ENCODE data around the gene SHC4.

The SHC4 gene

DNA sequence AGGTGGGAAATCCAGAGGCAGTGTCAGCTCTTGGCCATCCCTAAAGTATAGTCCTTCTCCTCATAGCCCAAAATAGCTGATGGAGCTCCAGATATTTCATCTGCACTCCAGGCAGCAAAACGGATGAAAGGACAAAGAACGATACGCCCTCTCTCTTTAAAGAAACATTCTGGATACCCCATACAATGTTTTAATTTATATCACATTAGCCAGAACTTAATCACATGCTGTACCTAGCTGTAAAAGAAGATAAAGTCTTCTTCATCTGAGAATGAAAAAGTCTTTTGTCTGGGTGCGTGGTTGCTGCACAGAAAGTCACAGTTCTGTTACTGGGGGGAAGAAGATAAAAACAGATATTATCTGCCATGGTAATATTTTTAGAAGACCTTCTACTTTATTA lies 4.3 kb upstream of the SHC4 start:
- DNase-seq (ENCODE audit: low spot score), result no peak

DNA sequence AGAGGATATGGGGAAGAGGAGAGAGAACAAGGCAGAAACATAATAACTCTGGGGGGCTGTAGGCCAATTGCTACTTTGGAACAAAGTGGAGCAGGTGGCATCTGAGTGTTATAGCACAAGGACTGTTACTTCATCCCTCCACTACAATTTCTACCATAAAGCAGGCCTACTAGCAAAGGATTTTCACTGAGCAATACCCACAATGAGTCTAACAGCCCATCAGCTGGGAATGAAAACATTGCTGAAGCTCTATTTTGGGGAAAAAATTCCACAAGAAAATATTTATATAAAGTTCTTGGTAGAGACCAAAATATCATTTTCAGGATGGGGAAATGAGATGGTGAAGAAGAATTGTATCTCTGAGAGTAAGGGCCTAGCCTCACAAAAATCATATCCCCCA lies 3.6 kb upstream of the SHC4 start:
- DNase-seq (ENCODE audit: low spot score), result no peak

DNA sequence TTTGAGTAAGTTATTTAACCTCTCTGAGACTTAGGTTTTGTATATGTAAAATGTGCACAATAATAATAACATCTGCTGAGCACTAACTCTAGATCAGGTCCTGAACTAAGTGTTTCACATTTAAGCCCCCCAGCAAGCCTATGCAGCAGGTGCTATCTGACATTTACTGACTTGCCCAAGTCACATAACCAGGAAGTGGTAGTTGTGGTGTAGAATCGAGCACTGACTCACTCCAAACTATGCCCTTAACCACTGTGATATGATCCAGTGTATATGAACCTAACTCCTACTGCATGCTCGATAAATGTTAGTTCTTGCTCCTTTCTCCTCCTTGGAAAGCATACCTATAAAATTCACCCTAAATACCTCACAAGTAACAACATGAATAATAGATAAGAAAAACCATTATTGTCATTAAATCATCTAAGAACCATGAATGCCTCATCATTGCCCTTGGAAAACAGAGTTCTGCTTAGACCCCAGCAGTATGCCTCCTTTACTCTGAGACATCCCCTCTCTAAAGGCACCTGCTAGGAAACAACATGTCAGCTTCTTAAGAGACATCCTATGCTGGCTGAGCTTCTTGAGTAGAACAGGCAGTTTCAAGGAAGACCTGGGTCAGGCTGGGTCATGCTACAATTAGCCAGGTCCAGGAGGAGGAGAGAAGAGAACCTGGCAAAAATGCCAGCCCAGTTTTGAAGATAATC lies 3.0 kb upstream of the SHC4 start:
- no peak for DNase-seq (ENCODE audit: low spot score)

GRCh38 chr15:48965972-48966371 lies 2.3 kb upstream of the SHC4 start:
- no peak for DNase-seq (ENCODE audit: low spot score)

DNA sequence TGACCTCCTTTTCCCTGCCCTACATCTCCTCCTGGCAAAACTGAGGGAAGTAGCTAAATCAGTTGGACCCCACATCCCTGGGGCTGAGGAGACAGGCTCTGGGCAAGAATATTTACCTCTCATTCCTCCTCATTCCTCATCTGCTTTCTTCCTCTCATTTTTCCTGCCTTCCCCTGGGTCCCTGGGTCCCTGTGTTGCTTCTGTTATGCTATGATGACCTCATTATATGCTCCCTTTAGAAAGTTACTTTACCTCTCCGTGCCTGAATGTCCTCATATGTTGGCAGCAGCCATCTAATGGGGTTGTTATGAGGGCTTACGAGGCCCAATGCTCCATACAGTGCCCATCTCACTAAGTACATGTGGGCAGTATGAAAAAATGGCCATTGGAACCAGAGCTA lies 1.2 kb upstream of the SHC4 start:
- DNase-seq (ENCODE audit: low spot score), result no peak

GRCh38 chr15:48962662-48963523 lies 826 bp downstream of the SHC4 start:
- DNase-seq (ENCODE audit: low spot score), result no peak

DNA sequence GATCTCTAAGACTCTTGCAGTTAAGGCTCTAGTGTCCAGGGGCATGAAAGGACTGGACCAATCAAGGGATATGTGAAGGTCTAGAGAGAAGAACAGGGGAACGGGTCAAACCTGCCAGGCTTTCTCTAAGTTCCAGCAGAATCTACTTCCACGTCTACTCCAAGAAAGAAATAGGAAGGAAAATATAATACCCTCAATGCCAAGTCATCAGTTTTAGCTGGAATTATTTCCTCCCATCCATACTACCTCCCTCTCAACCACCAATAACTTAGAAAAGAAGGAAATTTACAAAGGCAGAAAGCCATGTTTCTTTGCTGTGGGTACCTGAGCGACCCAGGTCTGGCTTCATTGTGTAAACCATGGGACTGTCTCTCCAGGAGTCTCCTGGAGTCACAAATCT lies 7.8 kb downstream of the SHC4 start:
- no peak for DNase-seq (ENCODE audit: low spot score)

- DNase-seq (ENCODE audit: low spot score), result no peak
Measured at GRCh38 chr15:48955370-48955769, 8.3 kb downstream of the SHC4 start.

- no peak for DNase-seq (ENCODE audit: low spot score)
Measured at GRCh38 chr15:48954538-48954937, 9.2 kb downstream of the SHC4 start.

DNA sequence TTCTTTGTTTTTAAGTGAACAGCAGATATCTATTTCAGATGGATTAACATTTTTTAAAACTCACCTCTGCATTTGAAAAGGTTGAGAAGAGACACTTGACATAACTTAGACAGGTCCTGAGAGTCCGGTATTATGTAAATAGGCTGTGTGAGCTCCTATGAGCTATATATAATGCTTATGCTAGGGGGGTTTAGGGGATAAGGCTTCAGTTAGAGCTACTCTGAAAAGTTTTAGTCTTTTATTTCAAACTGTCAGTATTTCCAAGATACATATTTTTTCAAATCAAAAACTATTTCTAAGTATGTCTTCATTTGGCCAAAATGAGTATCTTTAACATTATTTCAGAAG lies 16.9 kb downstream of the SHC4 start:
- DNase-seq (ENCODE audit: low spot score), result no peak

GRCh38 chr15:48946074-48946839 lies 17.5 kb downstream of the SHC4 start:
- no peak for DNase-seq (ENCODE audit: low spot score)

- no peak for DNase-seq (ENCODE audit: low spot score)
Measured at GRCh38 chr15:48945386-48945785, 18.3 kb downstream of the SHC4 start.

GRCh38 chr15:48941904-48942303 lies 21.8 kb downstream of the SHC4 start:
- DNase-seq (ENCODE audit: low spot score), result no peak

DNA sequence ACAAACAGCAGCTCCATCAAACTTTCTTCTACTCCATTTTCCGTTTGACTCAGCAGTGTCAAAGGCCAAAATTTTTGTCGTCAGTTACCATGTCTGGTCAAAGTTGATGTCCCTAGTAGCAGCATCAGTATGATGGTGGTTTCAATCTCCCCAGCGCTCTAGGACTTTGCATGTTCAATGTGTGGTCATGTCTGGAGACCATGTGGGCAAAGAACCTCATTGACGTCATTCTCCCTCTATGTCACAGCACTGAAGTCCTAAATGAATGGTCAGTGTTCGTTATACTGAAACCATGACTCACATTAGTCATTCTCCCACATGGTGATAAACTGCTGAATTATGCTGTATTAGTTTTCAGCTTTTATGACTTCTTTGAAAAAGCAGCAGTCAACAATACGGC lies 23.2 kb downstream of the SHC4 start:
- no peak for DNase-seq (ENCODE audit: low spot score)

DNA sequence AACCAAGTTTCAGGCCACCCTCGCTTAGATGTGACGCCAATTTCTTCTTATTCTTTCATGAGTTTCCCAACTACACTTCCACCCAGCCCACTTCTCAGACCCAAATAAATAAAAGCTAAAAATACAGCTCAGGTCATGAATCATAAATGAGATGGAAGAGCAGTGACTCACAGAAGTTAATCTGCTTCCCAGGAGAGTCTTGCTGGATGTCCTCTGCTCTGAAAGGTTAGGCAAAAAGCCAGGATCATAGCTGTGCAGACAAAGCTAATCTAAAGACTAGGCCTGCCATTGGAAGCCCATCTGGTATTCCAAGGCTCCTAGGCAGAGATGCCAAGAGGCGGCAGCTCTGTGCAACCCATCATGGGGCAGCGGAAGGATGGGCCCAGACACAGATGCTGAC lies 24.1 kb downstream of the SHC4 start:
- DNase-seq (ENCODE audit: low spot score), result no peak

- no peak for DNase-seq (ENCODE audit: low spot score)
Measured at GRCh38 chr15:48937886-48938285, 25.8 kb downstream of the SHC4 start.

DNA sequence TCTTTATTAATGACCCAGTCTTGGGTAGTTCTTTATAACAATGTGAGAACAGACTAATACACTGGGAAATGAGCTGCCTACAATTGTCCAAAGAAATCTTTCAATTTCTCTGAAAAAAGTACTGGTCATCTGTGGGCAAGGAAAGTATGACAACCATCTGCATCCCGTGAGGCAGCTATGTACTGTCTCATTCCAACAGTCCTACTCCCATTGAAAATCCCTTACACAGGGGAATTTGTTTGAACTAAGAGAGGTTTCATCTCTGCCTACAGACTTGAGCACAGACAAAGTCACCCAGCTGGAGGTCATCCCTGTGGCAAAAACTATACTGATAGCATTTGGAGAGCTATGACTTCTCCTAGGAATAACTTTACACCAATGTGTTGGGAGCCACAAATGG lies 27.1 kb downstream of the SHC4 start:
- no peak for DNase-seq (ENCODE audit: low spot score)

GRCh38 chr15:48935236-48935635 lies 28.5 kb downstream of the SHC4 start:
- DNase-seq (ENCODE audit: low spot score), result no peak

GRCh38 chr15:48930735-48931134 lies 33.0 kb downstream of the SHC4 start:
- DNase-seq (ENCODE audit: low spot score), result no peak

- no peak for DNase-seq (ENCODE audit: low spot score)
Measured at GRCh38 chr15:48929661-48930060, 34.1 kb downstream of the SHC4 start.

GRCh38 chr15:48928877-48929538 lies 34.7 kb downstream of the SHC4 start:
- no peak for DNase-seq (ENCODE audit: low spot score)

DNA sequence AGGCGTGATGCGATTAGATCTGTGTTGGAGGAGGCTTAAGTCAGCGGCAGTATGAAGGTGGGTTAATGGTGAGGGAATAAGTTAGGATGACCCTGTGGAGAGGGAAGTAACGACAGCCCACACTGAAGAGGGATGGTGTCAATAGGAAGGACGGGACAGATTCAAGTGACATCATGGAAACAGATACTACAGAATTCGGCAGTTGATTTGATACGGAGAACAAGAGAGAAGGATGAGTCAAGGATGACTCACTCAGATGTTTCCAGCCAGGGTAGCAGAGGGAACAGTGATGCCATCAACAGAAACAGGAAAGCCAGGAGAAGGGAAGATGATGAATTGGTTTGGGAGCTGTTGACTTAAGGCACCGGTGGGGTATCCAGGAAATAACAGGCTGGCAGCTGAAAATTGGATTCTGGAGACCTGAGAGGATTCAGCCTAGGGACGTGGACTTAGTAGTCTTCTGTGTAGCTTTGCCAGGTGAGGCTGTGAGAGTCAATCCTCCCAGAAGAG lies 38.0 kb downstream of the SHC4 start:
- no peak for DNase-seq (ENCODE audit: low spot score)
